Ovary (tissue), 9 donors: Measurements from ENCODE around the gene UBE2E3. TPM values are rescaled to one million over a fixed set of nuclear protein-coding genes. Genes with fewer than 3 reads are reported as not detected.

Source experiments
- DNase-seq, 5 donors: peaks; one replicate each; pipeline ENCODE4 v3.0.0-alpha.2; 2019 to 2020
- H3K27ac ChIP-seq, 2 donors: fragments of 200-600 bp; one replicate each; pipeline versions ENCODE4 v1.5.1 to v1.8.0; 2019 to 2022
- H3K27me3 ChIP-seq: fragments of 200-600 bp; one replicate; pipeline ENCODE4 v1.8.0; 2022
- H3K36me3 ChIP-seq: fragments of 200-600 bp; sonication (generic); one replicate; pipeline ENCODE4 v1.5.1; 2019
- H3K4me1 ChIP-seq: one replicate; pipeline ENCODE4 v1.8.1; 2013; ENCODE audit warnings: mild to moderate bottlenecking, moderate library complexity; ENCODE audit not compliant: insufficient read depth
- H3K4me3 ChIP-seq: fragments of 200-600 bp; sonication (generic); one replicate; pipeline ENCODE4 v1.5.1; 2017
- H3K9me3 ChIP-seq, 2 donors: fragments of 200-600 bp in 1 of 2; sonication (generic) in 1 of 2; one replicate each; pipeline versions ENCODE4 v1.5.1 to v1.8.1; 2013 to 2019; ENCODE audit warnings: mild to moderate bottlenecking in 1 of 2, moderate library complexity in 1 of 2
- EP300 ChIP-seq: sonication (generic); formaldehyde crosslinking; IDR thresholded peaks from one replicate; pipeline ENCODE4 v1.6.1; 2017; ENCODE audit warnings: antibody characterized with exemption
- POLR2A ChIP-seq: fragments of 450-650 bp; IDR thresholded peaks from one replicate; pipeline ENCODE4 v1.6.1; 2017; ENCODE audit warnings: antibody characterized with exemption, mild to moderate bottlenecking, moderate library complexity
- WGBS, 3 donors: extraction: QIAGEN DNeasy Blood & Tissue Kit in 1 of 3; methylation state at CpG; one replicate each; pipeline versions ENCODE4 v1.1.5 to v1.1.7; 2013 to 2017; 5-methylcytosine and 5-hydroxymethylcytosine counted together
- intact Hi-C, 4 donors: fragments of 100-400 bp; cut with DNase I; formaldehyde crosslinking; loops; one replicate each; pipeline versions ENCODE4 v1.11.0 to v1.15.1; 2022 to 2023
- polyA plus RNA-seq, 2 donors: library from polyadenylated mRNA; stranded (reverse); fragments of 200-250 nt in 1 of 2; fragments of 350-450 nt in 1 of 2; fragmentation: Illumina TruSeq in 1 of 2; extraction: RNeasy Lipid Tissue Mini Kit (QIAGEN cat#74804) in 1 of 2; gene quantifications; one replicate each; pipeline ENCODE4 v1.2.3, GENCODE V29; 2013 to 2014
- total RNA-seq, 7 donors: library from RNA; depleted of rRNA in 2 of 7; stranded (reverse); fragments of >200 nt in 2 of 7; fragmentation: NEBNext Ultra II Directional in 3 of 7; extraction: Animal tissue kit (Norgen Biotek cat#: 25700) in 3 of 7; gene quantifications; one replicate each; pipeline versions ENCODE4 v1.1.0 to v1.2.4, GENCODE V29; 2016 to 2023
- TF ChIP-seq, protein P1 (sequence below), 3 donors: fragments of 450-650 bp in 2 of 3; fragments of 200-600 bp in 1 of 3; IDR thresholded peaks; one replicate each; pipeline versions ENCODE4 v1.5.1 to v1.8.0; 2016 to 2022; ENCODE audit warnings: antibody characterized with exemption in 3 of 3, mild to moderate bottlenecking in 1 of 3
- donor health status: DM: no; HTN: no; CAD: no; lungs with moderate emphysema.
- donor health status: DM: no; HTN: no; CAD: no.
- donor health status: Bipolar disorder and iron deficiency.
- donor health status: DM: yes; HTN: yes; CAD: no.
- donor health status: DM: no; HTN: no; CAD: no.
- donor health status: DM: yes; HTN: yes; CAD: no.

Gene UBE2E3
- total and polyA plus RNA-seq, 9 donors: 43.0 to 96.3 (median 49.8) TPM

DNA sequence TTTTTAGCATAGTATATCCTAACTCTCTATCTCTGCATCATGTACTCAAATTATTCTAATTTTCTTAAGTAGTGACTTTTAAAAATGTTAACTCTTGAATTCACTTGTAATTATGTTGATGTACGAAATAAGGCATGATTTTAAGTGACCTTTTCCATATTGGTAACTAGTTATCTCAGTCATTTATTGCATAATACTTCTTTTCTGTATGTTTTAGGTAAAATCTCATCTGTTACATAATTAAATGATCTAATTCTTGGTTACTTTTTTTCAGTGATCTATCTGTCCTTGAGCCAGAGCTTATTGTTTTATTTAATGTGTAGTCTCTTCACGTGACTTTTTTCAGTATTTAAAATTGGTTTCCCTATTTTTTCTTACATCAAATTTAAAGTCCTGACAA is 4.8 kb upstream of the UBE2E3 start:
- TF ChIP-seq, protein P1, sequence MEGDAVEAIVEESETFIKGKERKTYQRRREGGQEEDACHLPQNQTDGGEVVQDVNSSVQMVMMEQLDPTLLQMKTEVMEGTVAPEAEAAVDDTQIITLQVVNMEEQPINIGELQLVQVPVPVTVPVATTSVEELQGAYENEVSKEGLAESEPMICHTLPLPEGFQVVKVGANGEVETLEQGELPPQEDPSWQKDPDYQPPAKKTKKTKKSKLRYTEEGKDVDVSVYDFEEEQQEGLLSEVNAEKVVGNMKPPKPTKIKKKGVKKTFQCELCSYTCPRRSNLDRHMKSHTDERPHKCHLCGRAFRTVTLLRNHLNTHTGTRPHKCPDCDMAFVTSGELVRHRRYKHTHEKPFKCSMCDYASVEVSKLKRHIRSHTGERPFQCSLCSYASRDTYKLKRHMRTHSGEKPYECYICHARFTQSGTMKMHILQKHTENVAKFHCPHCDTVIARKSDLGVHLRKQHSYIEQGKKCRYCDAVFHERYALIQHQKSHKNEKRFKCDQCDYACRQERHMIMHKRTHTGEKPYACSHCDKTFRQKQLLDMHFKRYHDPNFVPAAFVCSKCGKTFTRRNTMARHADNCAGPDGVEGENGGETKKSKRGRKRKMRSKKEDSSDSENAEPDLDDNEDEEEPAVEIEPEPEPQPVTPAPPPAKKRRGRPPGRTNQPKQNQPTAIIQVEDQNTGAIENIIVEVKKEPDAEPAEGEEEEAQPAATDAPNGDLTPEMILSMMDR (IDR thresholded peaks at IDR 0.05): no peak
- TF ChIP-seq POLR2A (no peak), EP300 (no peak)
- WGBS, 3 donors: 56 to 62% (median 62%) methylated on average over 2 of the region's 2 CpGs
- Histone ChIP-seq H3K27ac (no peak overlapping the region), H3K27me3 (no peaks in the 10 kb centered on the region), H3K4me3 (no peak overlapping the region), H3K36me3 (no peaks in the 10 kb centered on the region), H3K9me3 (no peaks in the 10 kb centered on the region), H3K4me1 (no peaks in the 10 kb centered on the region)
- intact Hi-C loops: no loop called here
- DNase-seq: no peak

GRCh38 chr2:180978903-180979748 is 1.3 kb upstream of the UBE2E3 start:
- TF ChIP-seq, protein P1 (IDR thresholded peaks at IDR 0.05): no peak
- TF ChIP-seq POLR2A: no peak
- no peak for TF ChIP-seq EP300
- intact Hi-C loops: no loop called here
- peak in 3 of 5 donors; percentile 13 to 23 (median 20) for DNase-seq
- H3K4me1 ChIP-seq: no peaks in the 10 kb centered on the region
- WGBS, 3 donors: 25 to 32% (median 26%) methylated on average over 7 of the region's 7 CpGs
- H3K27me3 ChIP-seq: no peaks in the 10 kb centered on the region
- no peaks in the 10 kb centered on the region for H3K9me3 ChIP-seq
- H3K4me3 ChIP-seq: no peak overlapping the region
- H3K36me3 ChIP-seq: no peaks in the 10 kb centered on the region
- H3K27ac ChIP-seq: peak overlapping the region; percentile 96 to 97

DNA sequence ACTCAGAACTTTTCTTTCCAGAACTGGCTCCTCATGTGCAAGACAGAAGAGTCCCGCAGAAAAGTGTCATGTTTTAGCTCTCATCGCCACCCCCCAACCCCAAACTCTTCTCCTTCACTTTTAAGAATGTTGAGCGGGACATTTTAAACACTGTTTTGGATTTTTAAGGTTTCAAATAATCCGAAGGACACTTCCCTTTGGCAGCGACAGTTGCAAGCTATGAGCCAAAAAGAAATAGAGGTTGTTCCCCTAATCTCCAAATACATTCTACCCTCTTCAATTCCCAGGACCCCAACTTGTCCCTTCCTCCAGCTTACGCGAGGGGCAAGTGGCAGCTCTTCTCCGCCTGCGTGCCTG is 678 bp upstream of the UBE2E3 start:
- TF ChIP-seq, protein P1 (IDR thresholded peaks at IDR 0.05): no peak
- TF ChIP-seq EP300: no peak
- no peak for TF ChIP-seq POLR2A
- DNase-seq: peak in 1 of 5 donors; percentile 11
- Histone ChIP-seq H3K36me3 (no peaks in the 10 kb centered on the region), H3K4me1 (no peaks in the 10 kb centered on the region), H3K27me3 (no peaks in the 10 kb centered on the region), H3K27ac (peak overlapping the region; percentile 96 to 97), H3K4me3 (peak overlapping the region; percentile 63), H3K9me3 (no peaks in the 10 kb centered on the region)
- intact Hi-C loops: no loop called here
- 4 to 15% (median 5%) methylated on average over 9 of the region's 9 CpGs for WGBS, 3 donors

DNA sequence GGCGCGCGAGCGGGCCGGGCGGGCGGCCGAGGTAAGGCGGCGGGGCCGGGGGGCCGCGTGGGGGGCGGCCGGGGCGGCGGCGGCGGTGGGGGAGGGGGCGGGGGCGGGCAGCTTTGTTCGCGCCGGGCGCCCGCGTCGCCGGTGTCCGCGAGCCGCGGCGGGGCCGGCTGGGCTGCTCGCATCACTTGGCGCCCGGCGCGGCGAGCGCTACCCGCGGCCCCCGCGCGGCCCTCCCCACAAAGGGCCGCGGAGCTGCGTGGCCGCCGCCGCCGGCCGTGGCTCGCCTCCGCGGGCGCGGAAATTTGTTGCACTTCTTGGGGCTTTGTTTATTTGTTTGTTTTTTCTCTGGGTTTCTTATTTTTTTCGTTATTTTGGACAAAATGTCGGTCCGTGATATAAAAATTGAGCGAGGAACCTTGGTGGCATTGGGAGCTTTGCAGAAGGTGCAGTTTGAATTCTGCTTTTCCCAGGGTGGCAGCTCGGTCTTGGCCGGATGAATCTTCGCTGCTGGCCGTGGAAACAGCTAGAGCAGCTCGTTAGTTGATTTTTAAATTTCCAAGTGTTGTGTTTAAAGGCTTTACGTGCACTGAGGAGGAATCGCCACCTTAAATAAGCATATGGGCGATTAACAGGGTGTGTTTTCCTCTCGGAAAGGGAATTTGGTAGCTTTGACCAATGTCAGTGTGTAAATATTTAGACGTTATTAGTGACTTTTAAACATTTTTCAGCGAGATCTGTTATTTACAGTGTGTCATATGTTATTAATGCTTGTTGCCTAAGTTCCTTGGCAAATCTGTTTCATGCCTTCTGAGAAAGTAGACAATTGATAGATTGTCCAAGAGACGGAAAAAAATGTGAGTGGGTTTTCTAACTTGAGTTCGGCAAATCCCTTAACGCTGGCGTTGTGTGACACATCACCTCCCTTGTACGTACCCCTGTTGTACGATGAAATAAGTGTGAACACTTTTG is 822 bp downstream of the UBE2E3 start:
- TF ChIP-seq EP300: no peak
- no peaks in the 10 kb centered on the region for H3K4me1 ChIP-seq
- peak overlapping the region; percentile 63 for H3K4me3 ChIP-seq
- 0 to 1% (median 0%) methylated on average over 69 to 81 of the region's 81 CpGs for WGBS, 3 donors
- H3K36me3 ChIP-seq: no peaks in the 10 kb centered on the region
- intact Hi-C loops: no loop called here
- H3K27ac ChIP-seq: peak overlapping the region; percentile 96 to 97
- DNase-seq: peak in 2 of 5 donors; percentile 16 to 31
- H3K27me3 ChIP-seq: no peaks in the 10 kb centered on the region
- no peaks in the 10 kb centered on the region for H3K9me3 ChIP-seq
